DOHH2 (cell line): ENCODE results near the gene TUBB4A.

Experiments used
- H3F3A ChIP-seq: fragments of 200-600 bp; sonication (generic), shearing (Covaris generic); 2 replicates; pipeline ENCODE4 v1.6.0; 2016; ENCODE audit warnings: antibody characterized with exemption, mild to moderate bottlenecking; ENCODE audit not compliant: control insufficient read depth, insufficient read depth
- H3K27ac ChIP-seq: fragments of 200-600 bp; sonication (generic); 2 replicates; pipeline ENCODE4 v1.5.1; 2014; ENCODE audit warnings: low read depth, mild to moderate bottlenecking, low read length, moderate library complexity
- H3K27me3 ChIP-seq: fragments of 200-600 bp; sonication (generic); 2 replicates; pipeline ENCODE4 v1.6.1; 2014; ENCODE audit warnings: mild to moderate bottlenecking, low read length, mixed read lengths; ENCODE audit not compliant: control insufficient read depth
- H3K36me3 ChIP-seq: fragments of 200-600 bp; sonication (generic); 2 replicates; pipeline ENCODE4 v1.6.1; 2014; ENCODE audit warnings: mild to moderate bottlenecking, low read length, moderate library complexity, mixed read lengths; ENCODE audit not compliant: control insufficient read depth
- H3K4me1 ChIP-seq: fragments of 200-600 bp; sonication (generic); 2 replicates; pipeline ENCODE4 v1.6.1; 2014; ENCODE audit warnings: mild to moderate bottlenecking, low read length, mixed read lengths; ENCODE audit not compliant: control insufficient read depth
- H3K4me2 ChIP-seq: fragments of 200-600 bp; sonication (generic); 2 replicates; pipeline ENCODE4 v1.6.0; 2014; ENCODE audit warnings: mild to moderate bottlenecking, low read length, moderate library complexity
- H3K4me3 ChIP-seq: fragments of 200-600 bp; sonication (generic); 2 replicates; pipeline ENCODE4 v1.5.1; 2014; ENCODE audit warnings: mild to moderate bottlenecking, low read length, mixed read lengths
- H3K79me2 ChIP-seq: fragments of 200-600 bp; sonication (generic); 2 replicates; pipeline ENCODE4 v1.6.1; 2014; ENCODE audit warnings: mild to moderate bottlenecking, low read length, mixed read lengths; ENCODE audit not compliant: control insufficient read depth
- H3K9me2 ChIP-seq: fragments of 200-600 bp; sonication (generic); replicated peaks from 2 replicates; pipeline ENCODE4 v1.6.1; 2014; ENCODE audit warnings: mild to moderate bottlenecking, low read length, mixed read lengths; ENCODE audit not compliant: control insufficient read depth
- H3K9me3 ChIP-seq: fragments of 200-600 bp; sonication (generic); 2 replicates; pipeline ENCODE4 v1.6.1; 2014; ENCODE audit warnings: antibody characterized with exemption, low read length, mixed read lengths; ENCODE audit not compliant: control insufficient read depth, insufficient read depth
- H4K20me1 ChIP-seq: fragments of 200-600 bp; sonication (generic); 2 replicates; pipeline ENCODE4 v1.6.0; 2014; ENCODE audit warnings: low read depth, mild to moderate bottlenecking, antibody characterized with exemption, low read length, moderate library complexity; ENCODE audit not compliant: control insufficient read depth, insufficient read depth
- CTCF ChIP-seq: fragments of 200-600 bp; sonication (generic); IDR thresholded peaks from one replicate; pipeline ENCODE4 v1.5.1; 2014; ENCODE audit warnings: antibody characterized with exemption, mild to moderate bottlenecking, low read depth, low read length; ENCODE audit not compliant: poor library complexity, severe bottlenecking
- EZH2phosphoT487 ChIP-seq: fragments of 200-600 bp; sonication (generic); IDR thresholded peaks from 2 replicates; pipeline ENCODE4 v1.6.1; 2017; ENCODE audit warnings: borderline replicate concordance, mild to moderate bottlenecking, antibody characterized with exemption, low read length, moderate library complexity, mixed read lengths

TUBB4A gene

GRCh38 chr19:6540918-6541689, 39.0 kb upstream of the TUBB4A start:
- no peak overlapping the region for H3K4me2 ChIP-seq
- TF ChIP-seq EZH2phosphoT487 (no peak), CTCF (no peak)
- H3K9me3 ChIP-seq: peaks cover under 1% of the 10 kb centered on the region; the same call in 1 of the 2 replicates
- H3K27me3 ChIP-seq: no peaks in the 10 kb centered on the region
- H3K9me2 ChIP-seq: no peaks in the 10 kb centered on the region
- no peaks in the 10 kb centered on the region for H4K20me1 ChIP-seq
- peaks cover 7% of the 10 kb centered on the region for H3F3A ChIP-seq
- peaks cover 16% of the 10 kb centered on the region for H3K79me2 ChIP-seq
- H3K4me1 ChIP-seq: peaks cover 45% of the 10 kb centered on the region
- no peak overlapping the region for H3K27ac ChIP-seq
- peaks cover 24% of the 10 kb centered on the region for H3K36me3 ChIP-seq
- no peak overlapping the region for H3K4me3 ChIP-seq

- H3K27me3 ChIP-seq: no peaks in the 10 kb centered on the region
- peaks cover 45% of the 10 kb centered on the region for H3K4me1 ChIP-seq
- peaks cover 20% of the 10 kb centered on the region for H3K79me2 ChIP-seq
- no peaks in the 10 kb centered on the region for H3K9me2 ChIP-seq
- H3F3A ChIP-seq: peaks cover 19% of the 10 kb centered on the region
- no peak overlapping the region for H3K4me3 ChIP-seq
- no peaks in the 10 kb centered on the region for H4K20me1 ChIP-seq
- H3K36me3 ChIP-seq: peaks cover 38% of the 10 kb centered on the region
- no peak overlapping the region for H3K4me2 ChIP-seq
- TF ChIP-seq EZH2phosphoT487: no peak
- TF ChIP-seq CTCF: no peak
- H3K9me3 ChIP-seq: no peaks in the 10 kb centered on the region
- no peak overlapping the region for H3K27ac ChIP-seq
These were observed 37.4 kb upstream of the TUBB4A start for GRCh38 chr19:6539514-6539913.

GRCh38 chr19:6535558-6536137, 33.5 kb upstream of the TUBB4A start:
- TF ChIP-seq CTCF (no peak), EZH2phosphoT487 (no peak)
- Histone ChIP-seq H3K79me2 (peaks cover 51% of the 10 kb centered on the region), H3K9me3 (no peaks in the 10 kb centered on the region), H3F3A (peaks cover 19% of the 10 kb centered on the region), H3K4me3 (peak overlapping the region; percentile 8; the same call in 1 of the 2 replicates), H3K27me3 (no peaks in the 10 kb centered on the region), H3K36me3 (peaks cover 61% of the 10 kb centered on the region), H4K20me1 (peaks cover 9% of the 10 kb centered on the region; the same call in 1 of the 2 replicates), H3K4me2 (peak overlapping the region; percentile 83), H3K27ac (peak overlapping the region; percentile 84), H3K4me1 (peaks cover 51% of the 10 kb centered on the region), H3K9me2 (no peaks in the 10 kb centered on the region)
